ENCODE measurements around the gene PFN1. TPM values are rescaled to one million over a fixed set of nuclear protein-coding genes. Genes with fewer than 3 reads are reported as not detected.

Gene PFN1
- total RNA-seq, 1 experiment from 2014 or later: 1,213 TPM

GRCh38 chr17:4908711-4909496 is 39.4 kb downstream of the PFN1 start:
- TF ChIP-seq RAD21 (IDR thresholded peaks at IDR 0.05; ENCODE audit: low read depth) (peak; percentile 96), POLR2A (IDR thresholded peaks at IDR 0.05; ENCODE audit: borderline replicate concordance, extremely low read depth, insufficient read depth, insufficient read length) (no peak), REST (IDR thresholded peaks at IDR 0.05; ENCODE audit: low read depth) (no peak), ZFX (IDR thresholded peaks at IDR 0.05) (no peak), JUND (IDR thresholded peaks at IDR 0.05) (no peak), TCF7L2 (IDR thresholded peaks at IDR 0.05; ENCODE audit: borderline replicate concordance, extremely low read depth, insufficient read depth, insufficient read length) (peak; percentile 41), SIN3A (IDR thresholded peaks at IDR 0.05; ENCODE audit: low read depth) (no peak), YY1 (IDR thresholded peaks at IDR 0.05; ENCODE audit: extremely low read depth, insufficient replicate concordance, low read depth, low read length) (peak; percentile 54), SRF (IDR thresholded peaks at IDR 0.05; ENCODE audit: low read depth) (no peak), CTCF (IDR thresholded peaks at IDR 0.05 in 2 of 3, conservative IDR thresholded peaks at IDR 0.05 in 1 of 3; ENCODE audit: borderline replicate concordance in 1 of 3, insufficient read depth in 1 of 3, low read depth in 2 of 3, low read length in 2 of 3) (peak; percentile 77 to 90 (median 88)), EZH2phosphoT487 (IDR thresholded peaks at IDR 0.05; ENCODE audit: borderline replicate concordance) (no peak)
- Histone ChIP-seq H3K9ac (ENCODE audit: low read length) (no peak overlapping the region), H3K4me3 (replicated peaks in 1 of 2; ENCODE audit: low read depth in 1 of 2, low read length in 2 of 2) (no peak overlapping the region), H3K9me3 (ENCODE audit: control insufficient read depth in 1 of 2, insufficient read depth in 1 of 2, low read depth in 1 of 2, low read length in 2 of 2) (no peaks in the 10 kb centered on the region), H3K9me2 (ENCODE audit: insufficient read depth) (no peaks in the 10 kb centered on the region), H3K27ac (ENCODE audit: low read depth, low read length) (no peak overlapping the region; the same call in 1 of the 2 replicates), H3K36me3 (ENCODE audit: control insufficient read depth in 1 of 2, insufficient read depth in 2 of 2, low read length in 2 of 2) (no peaks in the 10 kb centered on the region), H3K4me2 (ENCODE audit: low read length) (peak overlapping the region; percentile 46), H4K20me1 (ENCODE audit: insufficient read depth) (no peaks in the 10 kb centered on the region), H3K79me2 (ENCODE audit: insufficient read depth, low read length) (no peaks in the 10 kb centered on the region), H2AFZ (ENCODE audit: low read depth, low read length, poor library complexity, severe bottlenecking) (no peak overlapping the region), H3K4me1 (ENCODE audit: control insufficient read depth in 1 of 2, insufficient read depth in 2 of 2, low read length in 2 of 2) (peaks cover 5 to 18% of the 10 kb centered on the region in 2 experiments), H3K27me3 (ENCODE audit: insufficient read depth, low read length) (no peaks in the 10 kb centered on the region)
- peak; percentile 75 for DNase-seq (ENCODE audit: low read depth, low spot score)
- RAD21 ChIA-PET (ENCODE audit: low non-redundant PET in 1 of 2, low total read pairs in 2 of 2, uncharacterized antibody in 2 of 2, unreplicated experiment in 2 of 2): interaction anchor here (1.2 to 1.8 kb wide), 4 partner anchors 31 to 155 kb away, joined by 3 to 9 read pairs (median 8); partner anchors contain the start of genes RNF167 (in 1 of the 2), SLC25A11 (in 1 of the 2) and SPAG7 (in 1 of the 2)
- peak; percentile 98 for ATAC-seq
- intact Hi-C loops (cut with micrococcal nuclease): loop anchor here (1.0 to 2.0 kb wide), 3 partner anchors 58 to 153 kb away; partner anchors contain the start of genes CAMTA2 and SPAG7
- CTCF ChIA-PET: interaction anchor here (0.6 to 3.0 kb wide), 12 partner anchors 8 to 177 kb away, joined by 3 to 15 read pairs (median 4); partner anchors contain the start of genes MED11, RNF167, SLC25A11 and SPAG7
- POLR2A ChIA-PET: interaction anchor here (0.8 to 1.7 kb wide), 5 partner anchors 31 to 119 kb away, joined by 3 to 6 read pairs (median 4); partner anchors contain the start of genes CAMTA2, RNF167 and SPAG7
- no TSS peak for BruUV-seq (replicated peaks)

Data from HCT116 (cell line).